ENCODE measurements around the gene PLTP.
"Not testable (repeated sequence)": the region's sequence is repeated elsewhere in the genome, so short reads cannot be mapped to it uniquely, and the experiment has no call there.

Gene PLTP

DNA sequence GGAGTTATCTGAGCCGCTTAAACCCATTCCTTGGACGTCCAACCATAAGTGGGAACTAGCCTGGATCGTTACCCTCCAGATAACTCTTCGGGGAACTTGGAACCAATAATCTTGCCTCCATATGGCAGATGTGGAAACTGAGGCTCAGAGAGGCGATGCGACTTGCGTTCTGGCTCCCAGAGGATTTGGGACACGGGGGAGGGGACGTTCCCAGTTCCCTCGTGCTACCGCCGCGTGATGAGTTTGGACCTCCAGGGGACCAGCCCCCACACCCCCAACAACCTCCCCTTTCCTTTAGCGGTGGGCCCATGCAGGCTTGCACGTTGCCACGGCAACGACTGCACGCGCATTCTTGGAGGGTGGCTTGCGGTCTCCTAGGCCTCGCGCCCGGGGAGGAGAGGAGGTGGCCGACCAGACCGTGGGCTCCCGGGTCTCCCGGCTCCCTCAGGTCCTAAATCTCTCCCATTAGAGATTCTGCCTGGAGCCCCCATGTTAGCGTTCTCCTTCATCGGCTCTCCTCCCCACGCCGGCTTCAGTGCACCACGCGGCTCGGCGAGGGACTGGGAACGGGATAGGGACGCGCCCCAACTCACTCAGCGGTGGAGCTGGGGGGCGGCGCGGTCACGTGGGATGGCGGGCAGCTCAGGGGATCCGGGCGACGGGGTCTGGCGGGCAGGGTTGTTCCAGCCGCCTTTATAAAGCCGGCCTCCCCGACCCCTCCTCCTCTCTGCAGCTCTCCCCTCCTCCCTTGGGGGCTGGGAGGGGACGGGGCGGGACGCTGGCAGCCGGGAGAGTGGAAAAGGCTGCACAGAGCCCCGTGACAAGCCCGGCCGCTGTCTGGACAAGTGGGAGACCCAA, at the start of gene PLTP:
PLTP (minus strand) TSS at position 670 of the 858 bp plus-strand sequence. CDS start 703 bp downstream, outside the sequence.
- peak; percentile 26 for DNase-seq

- DNase-seq = no peak
Observed at GRCh38 chr20:45959956-45960630, 48.1 kb upstream of the PLTP start.

GRCh38 chr20:45959126-45959525, 47.2 kb upstream of the PLTP start:
- DNase-seq = no peak

DNA sequence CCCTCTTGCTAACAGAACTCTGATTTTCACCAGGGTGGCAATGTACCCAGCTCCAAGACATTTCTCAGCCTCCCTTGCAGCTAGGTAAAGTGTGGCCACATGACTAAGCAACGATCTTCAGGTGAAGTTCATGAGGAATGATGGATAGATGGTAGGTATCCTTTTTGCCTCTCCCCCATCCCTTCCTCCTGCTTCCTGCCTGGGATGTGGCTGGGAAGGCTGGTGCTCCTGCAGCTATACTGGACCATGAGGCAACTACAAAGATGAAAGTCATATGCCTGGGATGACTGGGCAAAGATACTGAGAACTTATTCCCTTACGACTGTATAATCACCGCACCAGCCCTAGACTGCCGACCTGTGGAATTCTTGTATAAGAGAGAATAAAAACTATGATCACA, 46.6 kb upstream of the PLTP start:
- DNase-seq = no peak

- DNase-seq = no peak
Observed at GRCh38 chr20:45957021-45957941, 45.3 kb upstream of the PLTP start.

- not testable (repeated sequence) for DNase-seq
Observed at GRCh38 chr20:45956326-45956725, 44.4 kb upstream of the PLTP start.

GRCh38 chr20:45953672-45954071, 41.7 kb upstream of the PLTP start:
- no peak for DNase-seq

DNA sequence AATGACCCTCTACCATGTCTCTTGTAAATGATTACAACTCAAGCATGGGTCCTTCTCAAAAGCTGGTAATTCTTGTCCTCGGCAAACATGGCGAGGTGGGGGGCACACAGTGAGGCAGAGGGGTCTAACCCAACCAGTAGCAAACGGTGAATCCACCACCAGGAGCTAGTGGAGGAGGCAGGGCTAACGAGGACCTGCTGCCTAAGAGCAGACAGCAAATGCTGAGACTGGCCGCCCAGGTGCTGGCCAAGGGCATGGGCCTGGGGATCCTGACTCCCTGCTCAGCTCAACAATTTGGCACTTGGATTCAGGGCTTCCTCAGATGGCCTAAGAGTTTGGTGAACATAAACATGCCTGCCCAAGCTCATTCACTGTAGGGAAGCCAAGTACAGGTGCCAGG, 40.9 kb upstream of the PLTP start:
- no peak for DNase-seq

- no peak for DNase-seq
Observed at GRCh38 chr20:45951925-45952834, 40.2 kb upstream of the PLTP start.

GRCh38 chr20:45950330-45950646, 38.3 kb upstream of the PLTP start:
- DNase-seq = no peak

DNA sequence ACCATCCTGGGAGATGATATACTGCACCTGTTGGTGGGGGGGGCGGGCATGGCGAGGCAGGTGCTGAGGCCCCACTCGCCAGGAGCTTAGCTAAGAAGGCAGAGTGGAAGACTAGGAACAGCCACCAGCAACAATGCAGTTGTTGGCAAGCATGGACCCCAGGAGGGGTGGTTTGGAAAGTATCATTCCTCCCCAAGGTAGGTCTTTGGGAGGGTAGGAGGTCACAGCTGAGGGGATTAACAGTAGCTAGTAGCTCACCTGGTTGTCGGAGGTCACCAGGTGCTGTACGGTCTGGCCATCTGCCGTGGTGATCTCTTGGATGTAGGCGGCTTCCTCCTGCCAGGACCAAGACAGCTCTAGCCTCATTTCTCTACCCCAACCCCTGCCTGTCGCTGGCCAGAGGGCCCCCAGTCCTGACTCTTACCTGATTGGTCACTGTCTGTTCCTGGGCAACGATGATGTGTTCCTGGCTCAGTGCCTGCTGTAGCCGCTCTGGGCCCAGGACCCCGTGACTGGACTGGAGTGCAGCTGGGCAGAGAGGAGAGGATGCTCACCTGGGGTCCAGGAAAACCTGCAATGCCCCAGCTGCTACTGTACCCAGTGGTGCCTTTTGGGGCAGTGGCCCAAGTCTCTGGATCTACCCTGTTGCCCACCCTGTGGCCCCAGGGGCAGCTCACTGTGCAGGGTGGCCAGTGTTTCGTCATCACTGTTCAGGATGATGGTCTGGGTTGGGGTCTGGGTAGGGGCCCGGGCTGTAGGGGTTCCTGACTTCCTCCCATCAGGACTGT, 37.8 kb upstream of the PLTP start:
- no peak for DNase-seq

DNA sequence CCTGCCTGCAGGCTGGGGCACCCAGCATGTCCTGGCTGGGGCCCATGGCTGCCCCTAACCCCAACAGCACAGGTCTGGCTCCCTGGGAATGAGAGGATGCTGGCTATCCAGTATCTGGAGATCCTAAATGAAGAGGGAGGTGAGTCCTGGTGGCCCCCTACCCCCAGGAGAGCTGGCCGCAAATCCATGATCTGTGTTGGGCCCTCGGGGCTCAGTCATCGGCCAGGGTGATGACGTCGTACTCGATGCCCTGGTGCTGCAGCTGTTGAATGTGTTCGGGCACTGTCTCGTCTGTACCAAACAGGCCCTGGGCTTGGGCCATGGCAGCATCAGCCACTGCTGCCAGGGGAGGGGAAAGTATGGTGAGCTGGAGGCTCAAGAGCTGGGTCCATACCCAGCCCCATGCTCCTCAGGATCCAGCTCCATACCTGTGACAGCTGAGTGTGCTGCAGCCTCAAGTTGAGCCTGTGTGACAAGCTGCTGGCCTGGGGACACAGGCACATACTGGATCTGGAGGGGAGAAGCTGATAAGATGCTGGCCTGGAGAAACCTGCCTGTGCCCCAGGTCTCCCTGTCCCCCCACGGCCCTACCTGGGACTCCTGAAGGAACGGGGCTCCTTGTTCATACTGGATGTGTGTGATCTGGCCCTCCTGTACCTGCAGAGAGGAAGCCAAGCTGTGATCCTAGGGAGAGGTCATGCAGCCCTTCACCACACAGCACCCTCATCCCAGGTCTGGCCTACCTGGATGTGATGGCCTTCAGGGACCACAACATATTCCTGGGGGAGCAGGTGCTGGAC, 37.0 kb upstream of the PLTP start:
- DNase-seq = no peak

DNA sequence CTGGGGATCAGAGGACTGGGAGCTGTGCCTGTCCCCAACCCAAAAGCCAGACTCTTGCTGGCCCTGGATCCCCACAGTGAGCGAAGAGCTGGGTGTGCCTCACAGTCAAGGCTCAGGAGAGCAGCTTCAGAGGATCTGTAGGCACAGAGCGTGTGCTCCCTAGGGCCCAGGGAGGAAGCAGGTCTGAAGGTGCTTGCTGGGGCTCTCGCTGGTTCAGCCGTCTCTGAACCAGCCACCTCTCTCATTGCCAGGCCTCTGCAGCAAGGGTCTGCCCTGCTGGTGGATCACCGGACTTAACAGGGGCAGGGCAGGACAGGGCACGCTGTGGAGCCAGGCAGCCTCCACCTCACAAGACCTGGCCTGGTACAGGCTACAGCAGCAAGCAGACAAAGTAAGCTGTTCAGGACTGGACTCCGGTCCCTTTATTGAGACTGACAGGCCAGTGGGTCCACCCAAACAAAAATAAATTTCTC, 36.3 kb upstream of the PLTP start:
- DNase-seq = no peak

DNA sequence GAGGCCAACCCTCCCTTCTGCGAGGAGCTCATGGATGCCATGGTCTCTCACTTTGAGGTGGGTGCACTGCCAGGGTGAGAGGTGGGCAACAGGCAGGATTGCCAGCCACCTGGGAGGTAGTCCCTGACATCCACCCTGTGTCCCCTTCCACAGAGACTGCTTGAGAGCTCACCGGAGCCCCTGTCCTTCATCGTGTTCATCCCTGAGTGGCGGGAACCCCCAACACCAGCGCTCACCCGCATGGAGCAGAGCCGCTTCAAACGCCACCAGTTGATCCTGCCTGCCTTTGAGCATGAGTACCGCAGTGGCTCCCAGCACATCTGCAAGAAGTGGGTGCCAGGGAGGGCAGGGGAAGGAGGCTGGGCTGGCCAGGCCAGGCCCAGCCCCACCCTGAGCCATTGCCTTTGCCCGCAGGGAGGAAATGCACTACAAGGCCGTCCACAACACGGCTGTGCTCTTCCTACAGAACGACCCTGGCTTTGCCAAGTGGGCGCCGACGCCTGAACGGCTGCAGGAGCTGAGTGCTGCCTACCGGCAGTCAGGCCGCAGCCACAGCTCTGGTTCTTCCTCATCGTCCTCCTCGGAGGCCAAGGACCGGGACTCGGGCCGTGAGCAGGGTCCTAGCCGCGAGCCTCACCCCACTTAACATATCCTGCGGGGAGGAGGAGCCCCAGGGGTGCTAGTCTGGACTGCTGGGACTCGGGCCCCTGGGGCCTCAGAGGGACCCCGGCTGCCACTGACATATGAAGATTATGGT, 35.3 kb upstream of the PLTP start:
- no peak for DNase-seq

DNA sequence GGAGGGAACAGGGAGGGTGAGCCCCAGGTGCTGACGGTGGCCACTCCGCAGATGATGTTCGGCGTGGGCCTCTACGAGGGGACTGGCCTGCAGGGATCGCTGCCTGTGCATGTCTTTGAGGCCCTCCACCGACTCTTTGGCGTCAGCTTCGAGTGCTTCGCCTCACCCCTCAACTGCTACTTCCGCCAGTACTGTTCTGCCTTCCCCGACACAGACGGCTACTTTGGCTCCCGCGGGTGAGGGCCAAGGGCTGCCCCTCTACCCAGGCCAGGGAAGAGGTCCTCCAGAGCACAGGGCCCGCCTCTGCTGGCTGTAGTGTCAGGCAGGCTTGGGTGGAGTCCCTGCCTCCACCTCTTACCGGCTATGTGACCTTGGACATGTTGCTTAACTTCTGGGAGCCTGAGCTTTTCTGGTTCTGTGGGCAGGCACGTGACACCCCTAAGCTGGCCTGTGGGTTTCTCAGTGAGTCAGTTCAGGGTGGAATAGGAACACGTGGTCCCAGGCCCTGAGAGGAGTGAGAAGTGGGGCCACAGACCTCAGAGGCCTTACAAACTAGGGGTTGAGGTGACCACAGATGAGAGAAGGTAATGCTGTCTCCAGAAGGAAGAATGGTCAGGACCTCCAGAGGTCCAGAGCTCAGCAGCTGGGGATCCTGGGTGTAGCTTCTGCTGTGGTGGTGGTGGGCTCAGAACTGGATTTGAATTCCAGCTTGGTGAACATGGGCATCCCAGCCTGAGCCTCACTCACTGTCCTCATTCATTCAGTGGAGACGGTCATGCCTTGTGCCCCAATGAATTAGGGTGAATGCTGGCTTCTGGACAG, 34.4 kb upstream of the PLTP start:
- peak; percentile 44 for DNase-seq

DNA sequence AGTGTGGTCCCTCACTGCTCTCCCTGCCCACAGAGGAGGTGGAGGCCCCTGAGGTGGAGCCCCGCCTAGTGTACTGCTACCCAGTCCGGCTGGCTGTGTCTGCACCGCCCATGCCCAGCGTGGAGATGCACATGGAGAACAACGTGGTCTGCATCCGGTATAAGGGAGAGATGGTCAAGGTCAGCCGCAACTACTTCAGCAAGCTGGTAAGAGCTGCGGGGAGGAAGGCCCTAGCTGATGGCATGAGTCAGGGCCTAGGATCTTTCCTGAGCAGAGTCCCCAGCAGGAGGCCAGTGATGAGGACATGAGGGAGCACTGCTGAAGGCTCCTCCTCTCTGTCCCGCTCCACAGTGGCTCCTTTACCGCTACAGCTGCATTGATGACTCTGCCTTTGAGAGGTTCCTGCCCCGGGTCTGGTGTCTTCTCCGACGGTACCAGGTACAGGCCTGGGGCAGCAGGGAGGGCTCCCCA, 33.8 kb upstream of the PLTP start:
- no peak for DNase-seq

DNA sequence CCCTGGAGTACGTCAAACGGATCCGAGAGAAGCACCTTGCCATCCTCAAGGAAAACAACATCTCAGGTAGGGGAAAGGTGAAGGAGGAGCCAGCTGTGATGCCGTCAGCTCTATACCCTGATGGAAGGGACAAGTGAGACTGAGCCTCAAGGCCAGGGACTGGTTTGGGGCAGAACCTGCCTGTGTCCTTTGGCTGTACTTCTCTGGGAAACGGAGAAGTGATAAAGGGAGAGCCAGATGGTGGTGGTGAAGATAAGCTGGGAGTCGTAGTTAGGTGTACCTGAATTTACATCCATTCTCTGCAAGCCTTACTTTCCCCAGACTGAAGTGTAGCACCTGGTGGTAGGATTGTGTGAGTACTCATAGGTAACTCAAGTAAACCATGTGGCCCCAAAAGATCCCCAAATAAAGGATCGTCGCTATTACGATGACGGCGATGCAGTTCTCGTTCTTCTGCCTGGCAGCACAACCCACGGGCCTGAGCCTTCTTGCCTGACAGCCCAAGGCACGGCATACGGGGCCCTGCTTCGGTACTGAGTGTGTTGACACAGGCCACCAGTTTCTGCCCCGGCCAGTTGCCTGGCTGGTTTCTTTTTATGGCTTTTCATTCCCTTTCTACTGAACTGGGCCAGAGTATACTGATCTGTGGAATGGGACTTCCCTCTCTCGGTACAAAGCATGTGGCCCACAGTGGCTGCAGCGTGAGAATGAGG, 33.2 kb upstream of the PLTP start:
- no peak for DNase-seq
